SK-N-MC (cell line): ENCODE measurements around the gene HSPB9.

Experiments used
- DNase-seq: peaks from one replicate; pipeline ENCODE4 v3.0.0-alpha.2; 2011; ENCODE audit warnings: low read depth, low spot score
- H3K27ac ChIP-seq: fragments of 200-600 bp; sonication (generic); 2 replicates; pipeline ENCODE4 v1.5.1; 2016; ENCODE audit warnings: mixed run types
- H3K36me3 ChIP-seq: fragments of 200-600 bp; sonication (generic); 2 replicates; pipeline ENCODE4 v1.6.1; 2017; ENCODE audit warnings: antibody characterized with exemption, low read length, mixed read lengths; ENCODE audit not compliant: insufficient read depth
- H3K4me3 ChIP-seq: fragments of 200-600 bp; sonication (generic); 2 replicates; pipeline ENCODE4 v1.5.1; 2016
- H3K9ac ChIP-seq: fragments of 200-600 bp; sonication (generic); 2 replicates; pipeline ENCODE4 v1.8.0; 2017; ENCODE audit warnings: mixed run types, mixed read lengths; ENCODE audit not compliant: insufficient read length
- H3K9me3 ChIP-seq: fragments of 200-600 bp; sonication (generic); 2 replicates; pipeline ENCODE4 v1.6.1; 2017; ENCODE audit warnings: low read depth, mild to moderate bottlenecking, antibody characterized with exemption, low read length, moderate library complexity, mixed read lengths
- EZH2 ChIP-seq: fragments of 200-600 bp; sonication (generic); IDR thresholded peaks from one replicate; pipeline ENCODE4 v1.6.1; 2017; ENCODE audit warnings: antibody characterized with exemption
- FOXP2 ChIP-seq: optimal IDR thresholded peaks from 2 replicates; pipeline ENCODE3; 2011; ENCODE audit warnings: mild to moderate bottlenecking, moderate library complexity; ENCODE audit not compliant: insufficient read depth; ENCODE audit errors: extremely low read length, control extremely low read depth
- POLR2AphosphoS5 ChIP-seq: IDR thresholded peaks from 2 replicates; pipeline ENCODE4 v1.6.1; 2012; ENCODE audit warnings: mild to moderate bottlenecking, low read depth, low read length, borderline replicate concordance

Gene HSPB9

GRCh38 chr17:42113293-42114069, 9.1 kb upstream of the HSPB9 start:
- Histone ChIP-seq H3K27ac (peak overlapping the region; percentile 52), H3K36me3 (peaks cover 28% of the 10 kb centered on the region; the same call in 1 of the 2 replicates), H3K9ac (no peak overlapping the region), H3K4me3 (no peak overlapping the region), H3K9me3 (no peaks in the 10 kb centered on the region)
- DNase-seq: no peak
- no peak for TF ChIP-seq FOXP2
- no peak for TF ChIP-seq EZH2

DNA sequence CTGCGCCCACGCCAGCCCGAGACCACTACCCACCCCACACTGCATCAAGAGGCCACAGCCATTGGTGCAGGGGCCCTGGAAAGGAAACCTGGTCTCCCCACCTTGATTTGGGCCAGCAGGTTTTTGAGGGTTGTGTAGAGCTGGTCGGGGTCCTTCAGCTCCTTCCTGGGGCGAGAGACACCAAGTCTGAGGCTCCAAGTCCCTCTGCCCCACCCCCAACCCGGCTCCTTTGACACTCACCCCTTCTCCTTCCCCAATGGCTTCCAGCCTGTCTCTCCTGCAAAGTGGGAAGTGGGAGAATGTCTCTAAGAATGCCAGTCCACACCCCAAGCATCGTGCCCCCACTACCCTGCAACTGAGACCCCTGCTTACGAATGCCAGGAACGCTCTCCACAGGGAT, 8.5 kb upstream of the HSPB9 start:
- Histone ChIP-seq H3K9ac (no peak overlapping the region), H3K27ac (no peak overlapping the region), H3K36me3 (peaks cover 28% of the 10 kb centered on the region; the same call in 1 of the 2 replicates), H3K9me3 (no peaks in the 10 kb centered on the region), H3K4me3 (no peak overlapping the region)
- no peak for DNase-seq
- TF ChIP-seq FOXP2 (no peak), POLR2AphosphoS5 (no peak), EZH2 (no peak)

- Histone ChIP-seq H3K9ac (no peak overlapping the region), H3K9me3 (no peaks in the 10 kb centered on the region), H3K27ac (no peak overlapping the region), H3K4me3 (no peak overlapping the region), H3K36me3 (peaks cover 32% of the 10 kb centered on the region; the same call in 1 of the 2 replicates)
- DNase-seq: no peak
- TF ChIP-seq EZH2 (no peak), FOXP2 (no peak), POLR2AphosphoS5 (no peak)
Observed at GRCh38 chr17:42116705-42117396, 5.8 kb upstream of the HSPB9 start.

DNA sequence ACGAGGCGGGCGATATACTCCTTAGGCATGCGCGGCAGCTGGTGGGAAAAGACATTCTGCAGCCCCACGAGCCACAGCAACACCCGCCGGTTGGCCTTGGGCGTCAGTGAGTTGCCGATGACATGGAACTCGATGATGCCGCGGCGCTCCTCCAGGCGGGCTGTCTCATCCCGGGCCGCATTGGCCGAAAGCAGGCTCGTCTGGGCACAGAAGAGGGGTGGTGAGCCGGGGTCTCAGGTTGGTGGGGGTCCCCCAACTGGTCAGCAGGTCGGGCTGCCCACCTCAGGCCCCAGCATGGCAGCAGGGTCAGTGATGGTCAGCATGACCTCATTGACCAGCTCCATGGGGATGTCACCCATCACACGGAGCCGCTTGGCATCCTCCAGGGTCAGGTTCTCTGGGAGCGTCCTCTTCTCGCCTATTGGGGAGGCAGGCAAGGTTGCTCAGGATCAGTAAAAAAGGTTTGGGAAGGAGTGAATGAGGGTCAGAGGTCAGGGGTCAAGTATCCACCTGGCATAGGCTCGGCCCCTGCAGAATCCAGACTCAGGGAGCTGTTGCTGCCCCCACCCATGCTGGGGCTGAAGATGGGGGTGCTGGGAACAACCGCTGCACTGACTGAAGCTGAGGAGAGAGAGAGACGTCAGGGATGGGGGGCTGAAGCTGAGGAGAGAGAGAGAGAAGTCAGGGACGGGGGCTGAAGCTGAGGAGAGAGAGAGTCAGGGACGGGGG, 5.0 kb upstream of the HSPB9 start:
- Histone ChIP-seq H3K9me3 (no peaks in the 10 kb centered on the region), H3K9ac (no peak overlapping the region), H3K36me3 (peaks cover 32% of the 10 kb centered on the region; the same call in 1 of the 2 replicates), H3K27ac (no peak overlapping the region), H3K4me3 (no peak overlapping the region)
- no peak for DNase-seq
- TF ChIP-seq POLR2AphosphoS5: no peak
- TF ChIP-seq EZH2: no peak
- no peak for TF ChIP-seq FOXP2

GRCh38 chr17:42118126-42118510, 4.5 kb upstream of the HSPB9 start:
- Histone ChIP-seq H3K27ac (no peak overlapping the region), H3K4me3 (no peak overlapping the region), H3K9me3 (no peaks in the 10 kb centered on the region), H3K9ac (no peak overlapping the region), H3K36me3 (peaks cover 32% of the 10 kb centered on the region; the same call in 1 of the 2 replicates)
- TF ChIP-seq POLR2AphosphoS5 (no peak), EZH2 (no peak)
- no peak for DNase-seq

- H3K27ac ChIP-seq: no peak overlapping the region
- no peaks in the 10 kb centered on the region for H3K9me3 ChIP-seq
- no peak overlapping the region for H3K4me3 ChIP-seq
- H3K36me3 ChIP-seq: peaks cover 32% of the 10 kb centered on the region; the same call in 1 of the 2 replicates
- DNase-seq: no peak
- H3K9ac ChIP-seq: no peak overlapping the region
- no peak for TF ChIP-seq EZH2
- no peak for TF ChIP-seq POLR2AphosphoS5
- no peak for TF ChIP-seq FOXP2
Observed at GRCh38 chr17:42118545-42118944, 4.1 kb upstream of the HSPB9 start.

DNA sequence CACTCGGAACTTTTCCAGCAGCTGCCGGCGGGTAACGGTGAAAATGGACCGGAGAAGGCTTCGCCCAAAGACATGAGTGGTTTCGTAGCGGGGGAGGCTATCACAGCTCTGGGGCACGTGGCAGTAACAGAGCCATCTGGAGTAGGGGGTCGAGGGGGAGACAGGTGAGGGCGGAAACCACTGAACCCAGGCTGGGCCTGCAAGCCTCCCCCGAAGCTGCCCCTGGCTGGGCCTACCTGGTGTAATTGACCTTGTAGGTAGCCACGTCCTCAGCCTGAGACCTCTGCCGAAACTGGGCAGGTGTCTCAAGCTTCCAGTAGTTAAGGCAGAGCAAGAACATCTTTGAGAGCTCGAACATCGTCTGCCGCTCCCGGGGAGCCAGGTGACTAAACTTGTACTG, 3.3 kb upstream of the HSPB9 start:
- Histone ChIP-seq H3K27ac (no peak overlapping the region), H3K36me3 (peaks cover 32% of the 10 kb centered on the region; the same call in 1 of the 2 replicates), H3K9ac (no peak overlapping the region), H3K9me3 (no peaks in the 10 kb centered on the region), H3K4me3 (no peak overlapping the region)
- TF ChIP-seq EZH2: no peak
- no peak for TF ChIP-seq FOXP2
- TF ChIP-seq POLR2AphosphoS5: no peak
- no peak for DNase-seq

GRCh38 chr17:42120161-42120769, 2.3 kb upstream of the HSPB9 start:
- H3K9ac ChIP-seq: no peak overlapping the region
- no peak; the same call in 1 of the 2 replicates for TF ChIP-seq POLR2AphosphoS5
- no peak for TF ChIP-seq FOXP2
- no peak for TF ChIP-seq EZH2
- H3K9me3 ChIP-seq: no peaks in the 10 kb centered on the region
- no peak for DNase-seq
- no peak overlapping the region for H3K27ac ChIP-seq
- H3K4me3 ChIP-seq: peak overlapping the region; percentile 88
- peaks cover 34% of the 10 kb centered on the region; the same call in 1 of the 2 replicates for H3K36me3 ChIP-seq
